Hepatic stellate cell (primary cell): ENCODE results near the gene ETHE1.
"Not testable (repeated sequence)": the region's sequence is repeated elsewhere in the genome, so short reads cannot be mapped to it uniquely, and the experiment has no call there.

Experiments used
- DNase-seq: peaks from one replicate; pipeline ENCODE4 v3.0.0; 2011; ENCODE audit warnings: low spot score

Gene ETHE1

DNA sequence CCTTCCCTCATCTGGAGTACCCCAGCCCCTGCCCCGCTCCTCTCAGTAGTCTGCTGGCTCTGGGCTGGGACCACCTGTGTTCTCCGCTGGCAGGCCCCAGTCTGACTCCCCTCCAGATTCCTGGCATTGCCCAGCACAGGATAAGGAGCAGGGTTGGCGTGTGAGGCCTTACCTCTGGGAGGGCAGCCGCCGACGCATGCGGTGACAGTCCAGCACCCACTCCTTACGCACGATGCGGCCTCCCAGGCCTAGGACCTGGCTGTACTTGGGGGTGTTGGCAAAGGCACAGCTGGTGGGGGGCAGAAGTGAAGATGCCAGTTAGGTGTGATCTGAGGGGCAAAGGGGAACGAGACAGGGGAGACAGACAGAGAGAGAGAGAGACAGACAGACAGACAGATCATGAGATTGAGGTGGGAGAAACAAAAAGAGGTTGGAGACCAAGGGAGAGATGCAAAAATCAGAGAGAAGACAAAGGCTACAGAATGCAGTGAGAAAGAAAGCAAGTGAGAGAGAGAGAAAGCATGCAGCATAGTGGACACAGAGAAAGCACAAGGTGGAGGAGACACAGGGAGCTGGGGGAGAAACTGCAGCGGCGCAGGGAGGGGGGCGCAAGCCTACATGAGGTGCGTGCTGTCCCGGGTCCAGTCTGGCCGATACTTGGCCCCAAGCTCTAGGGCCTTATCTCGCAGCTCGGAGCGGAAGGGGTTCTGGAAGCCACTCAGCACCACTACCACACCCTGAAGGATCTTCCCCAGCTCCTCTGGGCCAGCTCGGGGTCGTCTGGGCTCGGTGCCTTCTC, 24.6 kb upstream of the ETHE1 start:
- DNase-seq, result no peak

- no peak for DNase-seq
Measured at GRCh38 chr19:43548706-43549105, 21.7 kb upstream of the ETHE1 start.

- DNase-seq, result not testable (repeated sequence)
Measured at GRCh38 chr19:43547926-43548325, 20.9 kb upstream of the ETHE1 start.

DNA sequence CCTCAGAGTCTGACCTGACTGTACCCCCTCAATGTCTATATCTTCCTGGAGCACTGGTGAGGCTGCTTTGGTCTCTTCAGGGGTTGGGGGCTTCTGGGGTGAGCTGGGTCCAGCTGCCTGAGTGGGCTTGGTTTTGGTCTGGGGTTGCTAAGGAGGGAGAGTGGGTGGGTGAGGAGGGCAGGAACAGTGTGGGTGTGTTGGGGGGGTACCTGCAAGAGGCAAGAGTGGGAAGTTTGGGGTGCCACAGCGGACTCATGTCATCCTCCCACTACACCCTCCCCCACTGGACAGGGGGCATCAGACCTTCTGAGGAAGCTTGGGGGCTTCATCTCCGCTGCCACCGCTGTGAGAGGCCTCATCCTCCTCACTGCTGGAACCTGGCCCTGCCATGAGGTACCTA, 19.6 kb upstream of the ETHE1 start:
- DNase-seq, result no peak

- no peak for DNase-seq
Measured at GRCh38 chr19:43545981-43546380, 19.0 kb upstream of the ETHE1 start.

- no peak for DNase-seq
Measured at GRCh38 chr19:43545276-43545675, 18.3 kb upstream of the ETHE1 start.

DNA sequence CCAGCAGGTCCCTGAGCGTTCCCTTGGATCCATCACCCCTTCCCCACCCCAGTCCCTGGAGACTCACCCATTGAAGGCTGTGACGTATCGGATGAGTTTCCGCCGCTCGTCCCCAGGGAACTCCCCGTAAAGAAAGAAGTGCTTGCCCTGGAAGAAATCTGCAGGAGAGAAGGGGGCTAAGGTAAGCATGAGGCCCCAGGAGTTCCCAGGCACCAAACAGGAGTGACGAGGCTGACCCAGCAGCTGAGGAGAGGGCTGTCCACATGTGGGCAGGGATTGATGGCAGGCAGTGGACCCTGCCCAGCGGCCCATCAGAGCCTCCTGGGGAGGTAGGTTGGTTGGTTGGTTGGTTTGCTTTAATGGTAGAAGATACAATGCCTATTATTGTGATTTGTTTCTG, 17.1 kb upstream of the ETHE1 start:
- no peak for DNase-seq

- no peak for DNase-seq
Measured at GRCh38 chr19:43541920-43542650, 15.1 kb upstream of the ETHE1 start.

GRCh38 chr19:43540381-43540780, 13.4 kb upstream of the ETHE1 start:
- no peak for DNase-seq

- DNase-seq, result no peak
Measured at GRCh38 chr19:43538922-43539321, 11.9 kb upstream of the ETHE1 start.

DNA sequence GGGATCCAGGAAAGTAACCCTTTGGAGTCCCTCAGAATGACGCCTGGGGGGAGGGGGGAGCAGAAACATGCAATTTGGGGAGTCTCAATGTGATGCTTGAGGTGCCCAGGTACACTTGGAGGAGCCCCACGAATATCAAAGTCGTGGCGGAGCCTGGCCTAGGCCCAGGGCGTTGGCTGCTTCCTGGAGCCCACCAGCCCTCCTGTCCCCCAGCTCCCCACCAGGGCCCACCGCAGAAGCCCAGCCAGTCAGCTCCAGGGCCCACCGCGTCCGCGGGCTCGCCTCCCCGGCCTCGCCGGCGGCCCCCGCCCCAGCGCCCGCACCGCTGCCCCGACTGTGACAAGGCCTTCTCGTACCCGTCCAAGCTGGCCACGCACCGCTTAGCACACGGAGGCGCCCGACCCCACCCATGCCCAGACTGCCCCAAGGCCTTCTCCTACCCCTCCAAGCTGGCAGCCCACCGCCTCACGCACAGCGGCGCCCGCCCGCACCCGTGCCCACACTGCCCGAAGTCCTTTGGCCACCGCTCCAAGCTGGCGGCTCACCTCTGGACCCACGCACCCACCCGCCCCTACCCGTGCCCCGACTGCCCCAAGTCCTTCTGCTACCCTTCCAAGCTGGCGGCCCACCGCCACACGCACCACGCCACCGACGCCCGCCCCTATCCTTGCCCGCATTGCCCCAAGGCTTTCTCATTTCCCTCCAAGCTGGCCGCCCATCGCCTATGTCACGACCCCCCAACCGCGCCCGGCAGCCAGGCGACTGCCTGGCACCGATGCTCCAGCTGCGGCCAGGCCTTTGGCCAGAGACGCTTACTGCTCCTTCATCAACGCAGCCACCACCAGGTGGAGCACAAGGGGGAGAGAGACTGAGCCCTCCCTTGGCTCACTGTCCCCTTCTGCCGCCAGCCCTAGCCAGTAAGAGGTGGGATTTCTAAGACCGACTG, 8.1 kb upstream of the ETHE1 start:
- DNase-seq, result peak; percentile 68

- no peak for DNase-seq
Measured at GRCh38 chr19:43534305-43534815, 7.4 kb upstream of the ETHE1 start.

- DNase-seq, result peak; percentile 97
Measured at GRCh38 chr19:43533546-43534304, 6.7 kb upstream of the ETHE1 start.

- DNase-seq, result peak; percentile 91
Measured at GRCh38 chr19:43532962-43533545, 6.1 kb upstream of the ETHE1 start, which contains the start of gene ZNF575. TSS of gene ZNF575 (plus strand) at chr19:43533188. CDS start at chr19:43534423, 1,235 bp downstream.

DNA sequence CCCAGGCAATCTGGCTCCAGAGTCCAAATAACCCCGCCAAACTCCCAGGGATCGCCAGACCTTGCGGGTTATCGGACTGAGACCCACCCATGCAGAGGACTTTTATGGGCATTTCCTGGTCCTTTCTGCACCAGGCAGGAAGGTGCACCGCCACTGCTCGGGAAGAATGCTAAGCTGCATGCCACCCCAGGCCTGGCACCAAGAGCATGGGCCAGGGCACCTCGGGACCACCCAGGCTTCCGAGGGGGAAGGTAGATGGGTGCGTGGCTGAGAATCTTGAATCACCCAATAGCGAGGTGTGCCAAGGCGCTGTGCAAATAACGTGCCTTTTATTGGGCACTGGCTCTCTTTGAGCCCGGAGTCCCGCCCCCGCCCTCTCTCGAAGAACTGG, 5.6 kb upstream of the ETHE1 start:
- no peak for DNase-seq

GRCh38 chr19:43527860-43528622, 1.0 kb upstream of the ETHE1 start:
- no peak for DNase-seq

GRCh38 chr19:43525836-43526771, 897 bp downstream of the ETHE1 start:
- peak; percentile 64 for DNase-seq

DNA sequence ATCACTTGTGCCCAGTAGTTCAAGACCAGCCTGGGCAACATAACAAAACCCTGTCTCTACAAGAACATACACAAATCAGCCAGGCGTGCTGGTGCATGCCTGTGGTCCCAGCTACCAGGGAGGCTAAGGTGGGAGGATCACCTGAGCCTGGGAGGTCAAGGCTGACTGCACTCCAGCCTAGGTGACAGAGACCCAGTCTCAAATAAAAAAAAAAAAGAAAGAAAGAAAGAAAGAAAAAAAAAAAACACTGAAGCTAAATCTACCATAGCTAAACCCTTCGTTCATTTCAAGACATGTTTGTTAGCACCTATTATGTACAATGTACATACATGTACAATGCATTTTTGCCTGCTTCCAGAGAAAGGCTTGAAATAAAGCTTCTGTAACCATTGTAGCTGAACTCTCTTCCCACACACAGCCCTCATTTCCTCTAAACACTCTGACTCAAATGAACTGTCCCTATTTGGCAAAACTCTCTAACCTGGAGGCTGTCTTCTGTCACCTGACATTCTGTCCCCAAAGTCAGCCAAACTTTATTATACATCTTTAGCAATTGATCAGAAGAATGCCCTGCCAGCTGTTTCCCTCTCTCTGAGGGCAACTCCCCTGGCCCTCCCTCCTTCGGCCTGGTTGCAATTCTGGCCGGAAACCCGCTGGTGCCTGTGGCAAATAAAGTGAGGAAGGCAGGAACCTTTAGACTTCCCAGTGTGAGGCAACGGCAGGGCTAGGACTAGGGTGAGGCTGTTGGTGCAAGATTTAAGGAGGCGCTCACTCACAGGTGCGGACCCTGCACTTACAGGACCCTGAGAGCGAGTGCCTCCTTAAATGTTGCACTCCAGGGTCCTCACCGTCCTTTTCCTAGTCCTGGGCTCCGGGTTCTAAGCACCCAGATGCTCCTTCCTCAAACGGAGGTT, 1.8 kb downstream of the ETHE1 start:
- peak; percentile 48 for DNase-seq
